Measurements from ENCODE around the gene ARHGEF2. TPM values are rescaled to one million over a fixed set of nuclear protein-coding genes. Genes with fewer than 3 reads are reported as not detected.

ARHGEF2 gene
- total and polyA plus RNA-seq, 9 of the 15 experiments (the other 6 are each of a cell fraction or from before 2014, with no cell fraction given), result 7.1 to 162 (median 62.2) TPM

DNA sequence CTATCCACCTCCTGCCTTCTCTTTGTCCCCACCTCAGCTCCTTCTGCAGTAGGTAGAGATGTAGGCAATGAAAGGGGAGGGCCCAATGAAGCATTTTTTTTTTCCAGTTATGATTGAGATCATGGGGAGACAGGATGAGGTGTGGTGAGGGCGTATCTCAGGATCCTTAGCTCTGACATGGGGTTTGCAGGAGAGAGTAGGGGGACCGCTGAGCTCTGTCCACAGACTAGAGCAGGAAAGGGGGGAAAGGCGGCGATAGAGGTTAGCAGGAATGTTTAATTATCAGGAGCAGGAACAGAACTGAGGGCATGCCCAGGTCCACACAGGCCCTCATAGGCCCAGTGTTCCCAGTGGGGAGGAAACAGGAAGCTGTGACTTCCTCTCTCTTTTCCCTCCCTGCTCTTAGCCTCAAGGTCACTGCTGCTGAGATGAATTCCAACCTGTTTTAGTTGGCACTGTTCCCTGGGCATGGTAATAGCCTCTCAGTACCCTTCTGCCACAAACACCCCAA is 37.8 kb downstream of the ARHGEF2 start (continued):
- TF ChIP-seq, protein P1, sequence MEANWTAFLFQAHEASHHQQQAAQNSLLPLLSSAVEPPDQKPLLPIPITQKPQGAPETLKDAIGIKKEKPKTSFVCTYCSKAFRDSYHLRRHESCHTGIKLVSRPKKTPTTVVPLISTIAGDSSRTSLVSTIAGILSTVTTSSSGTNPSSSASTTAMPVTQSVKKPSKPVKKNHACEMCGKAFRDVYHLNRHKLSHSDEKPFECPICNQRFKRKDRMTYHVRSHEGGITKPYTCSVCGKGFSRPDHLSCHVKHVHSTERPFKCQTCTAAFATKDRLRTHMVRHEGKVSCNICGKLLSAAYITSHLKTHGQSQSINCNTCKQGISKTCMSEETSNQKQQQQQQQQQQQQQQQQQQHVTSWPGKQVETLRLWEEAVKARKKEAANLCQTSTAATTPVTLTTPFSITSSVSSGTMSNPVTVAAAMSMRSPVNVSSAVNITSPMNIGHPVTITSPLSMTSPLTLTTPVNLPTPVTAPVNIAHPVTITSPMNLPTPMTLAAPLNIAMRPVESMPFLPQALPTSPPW (CRISPR knock-in tag; IDR thresholded peaks at IDR 0.05), result peak; percentile 29; the same call in 1 of the 2 replicates
- TF ChIP-seq, protein P2, sequence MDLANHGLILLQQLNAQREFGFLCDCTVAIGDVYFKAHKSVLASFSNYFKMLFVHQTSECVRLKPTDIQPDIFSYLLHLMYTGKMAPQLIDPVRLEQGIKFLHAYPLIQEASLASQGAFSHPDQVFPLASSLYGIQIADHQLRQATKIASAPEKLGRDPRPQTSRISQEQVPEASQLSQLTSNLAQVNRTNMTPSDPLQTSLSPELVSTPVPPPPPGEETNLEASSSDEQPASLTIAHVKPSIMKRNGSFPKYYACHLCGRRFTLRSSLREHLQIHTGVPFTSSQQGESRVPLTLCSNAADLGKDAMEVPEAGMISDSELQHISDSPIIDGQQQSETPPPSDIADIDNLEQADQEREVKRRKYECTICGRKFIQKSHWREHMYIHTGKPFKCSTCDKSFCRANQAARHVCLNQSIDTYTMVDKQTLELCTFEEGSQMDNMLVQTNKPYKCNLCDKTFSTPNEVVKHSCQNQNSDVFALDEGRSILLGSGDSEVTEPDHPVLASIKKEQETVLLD (IDR thresholded peaks at IDR 0.05), result no peak
- TF ChIP-seq ZNF830 (CRISPR knock-in tag; IDR thresholded peaks at IDR 0.05) (no peak), ZNF274 (IDR thresholded peaks at IDR 0.05; ENCODE audit: borderline replicate concordance, low read depth, low read length) (no peak), RAD51 (IDR thresholded peaks at IDR 0.05; ENCODE audit: borderline replicate concordance, low read depth) (no peak), HMGN3 (IDR thresholded peaks at IDR 0.05; ENCODE audit: borderline replicate concordance, extremely low read depth, insufficient read length, low read depth, low read length) (no peak), E2F8 (IDR thresholded peaks at IDR 0.05; ENCODE audit: low read depth, partially characterized antibody) (no peak), REST (IDR thresholded peaks at IDR 0.05; ENCODE audit: borderline replicate concordance) (no peak), REST (CRISPR knock-in tag; IDR thresholded peaks at IDR 0.05; ENCODE audit: low read depth) (no peak), HNRNPK (IDR thresholded peaks at IDR 0.05; ENCODE audit: low read depth, low read length, poor library complexity, severe bottlenecking) (no peak), SP2 (IDR thresholded peaks at IDR 0.05; ENCODE audit: extremely low read depth, low read depth, low read length, poor library complexity, severe bottlenecking) (no peak)
- TF ChIP-seq, protein P3, sequence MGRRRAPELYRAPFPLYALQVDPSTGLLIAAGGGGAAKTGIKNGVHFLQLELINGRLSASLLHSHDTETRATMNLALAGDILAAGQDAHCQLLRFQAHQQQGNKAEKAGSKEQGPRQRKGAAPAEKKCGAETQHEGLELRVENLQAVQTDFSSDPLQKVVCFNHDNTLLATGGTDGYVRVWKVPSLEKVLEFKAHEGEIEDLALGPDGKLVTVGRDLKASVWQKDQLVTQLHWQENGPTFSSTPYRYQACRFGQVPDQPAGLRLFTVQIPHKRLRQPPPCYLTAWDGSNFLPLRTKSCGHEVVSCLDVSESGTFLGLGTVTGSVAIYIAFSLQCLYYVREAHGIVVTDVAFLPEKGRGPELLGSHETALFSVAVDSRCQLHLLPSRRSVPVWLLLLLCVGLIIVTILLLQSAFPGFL (CRISPR knock-in tag; IDR thresholded peaks at IDR 0.05), result no peak

All from K562 (cell line).